CD4-positive, alpha-beta T cell treated with Interleukin-12 subunit alpha and Interleukin-12 subunit beta, for 1 hour (primary cell): ENCODE measurements around the gene CCNB1.
"Not testable (repeated sequence)": the region's sequence is repeated elsewhere in the genome, so short reads cannot be mapped to it uniquely, and the experiment has no call there.

Experiments used
- DNase-seq: peaks from one replicate; pipeline ENCODE4 v3.0.0-alpha.2; 2020

The CCNB1 gene

GRCh38 chr5:69187342-69187741 lies 20.4 kb downstream of the CCNB1 start:
- no peak for DNase-seq

DNA sequence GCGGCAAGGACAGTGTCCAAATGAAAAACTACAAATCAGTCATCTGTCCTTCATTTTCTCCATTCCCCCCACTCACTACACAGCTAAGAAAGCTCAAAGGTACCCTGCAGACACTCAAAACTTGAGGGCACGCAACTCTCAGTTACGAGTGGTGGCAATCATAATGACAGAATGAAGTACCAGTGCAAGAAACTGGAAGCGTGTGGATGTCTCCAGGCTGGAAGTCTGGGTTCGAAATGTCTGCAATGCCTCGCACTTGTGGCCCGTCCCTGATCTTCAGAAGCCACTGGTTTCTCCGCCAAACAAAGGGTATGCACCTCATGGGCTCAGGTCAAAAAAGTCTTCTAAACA lies 21.8 kb downstream of the CCNB1 start:
- no peak for DNase-seq

GRCh38 chr5:69189162-69190086 lies 22.5 kb downstream of the CCNB1 start, which contains the start of gene CENPH:
Gene CENPH, plus strand, starts transcription at chr5:69189583. Its CDS starts 52 bp downstream, at chr5:69189635.
- peak; percentile 92 for DNase-seq

GRCh38 chr5:69202497-69202896 lies 35.5 kb downstream of the CCNB1 start:
- no peak for DNase-seq

DNA sequence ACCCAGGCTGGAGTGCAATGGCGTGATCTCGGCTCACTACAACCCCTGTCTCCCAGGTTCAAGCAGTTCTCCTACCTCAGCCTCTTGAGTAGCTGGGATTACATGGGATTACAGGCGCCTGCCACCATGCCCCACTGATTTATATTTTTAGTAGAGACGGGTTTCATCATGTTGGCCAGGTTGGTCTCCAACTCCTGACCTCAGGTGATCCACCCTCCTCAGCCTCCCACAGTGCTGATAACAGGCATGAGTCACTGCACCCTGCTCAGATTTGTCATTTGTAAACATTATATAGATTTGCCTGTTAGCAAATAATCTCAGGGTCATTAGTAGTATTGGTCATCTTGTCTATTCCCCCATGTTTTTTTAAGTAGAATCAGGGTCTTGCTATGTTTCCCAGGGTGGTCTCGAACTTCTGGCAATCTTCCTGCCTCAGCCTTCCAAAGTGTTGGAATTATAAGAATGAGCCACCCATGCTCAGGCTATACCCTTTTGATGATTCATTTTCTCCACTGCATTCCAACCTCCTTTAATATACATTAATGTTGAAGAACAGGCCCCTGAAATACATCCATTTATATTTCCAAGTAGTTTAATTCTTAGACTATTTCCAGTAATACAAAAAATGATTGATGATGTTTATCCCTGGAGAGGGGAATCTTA lies 39.7 kb downstream of the CCNB1 start:
- DNase-seq, result no peak

- DNase-seq, result no peak
These were observed 42.7 kb downstream of the CCNB1 start for GRCh38 chr5:69209602-69210001.

DNA sequence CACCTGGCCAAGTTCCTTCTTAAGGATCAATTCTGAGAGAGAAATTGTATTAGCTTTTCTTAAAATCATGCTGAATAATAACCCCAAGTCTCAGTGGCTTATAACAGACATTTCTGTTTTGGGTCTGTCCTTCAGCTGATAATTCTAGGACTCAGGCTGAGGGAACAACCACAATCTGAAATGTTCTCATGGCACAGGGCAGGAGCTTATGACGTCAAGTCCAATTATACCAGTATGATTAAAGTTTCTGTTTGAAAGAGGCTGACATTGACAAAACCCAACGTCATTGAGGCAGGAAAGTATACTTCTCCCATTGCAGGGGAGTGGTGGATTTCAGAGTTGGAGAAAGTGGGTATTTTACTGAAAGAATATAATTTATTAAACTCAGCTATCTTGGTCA lies 44.2 kb downstream of the CCNB1 start:
- DNase-seq, result no peak

DNA sequence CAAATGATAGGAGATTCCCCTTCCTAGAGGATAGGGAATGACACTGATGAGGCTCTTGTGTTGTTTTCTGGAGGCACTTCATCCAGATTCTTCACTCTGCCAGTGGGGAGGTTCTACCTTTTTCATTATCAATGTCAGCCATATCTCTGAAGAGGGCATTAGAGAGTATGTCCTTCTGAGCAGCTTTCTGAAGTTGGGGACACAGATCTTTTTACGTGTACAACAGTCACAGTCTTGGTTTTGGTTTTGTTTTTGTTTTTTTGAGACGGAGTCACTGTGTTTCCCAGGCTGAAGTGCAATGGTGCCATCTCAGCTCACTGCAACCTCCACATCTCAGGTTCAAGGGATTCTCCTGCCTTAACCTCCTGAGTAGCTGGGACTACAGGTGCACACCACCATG lies 45.1 kb downstream of the CCNB1 start:
- DNase-seq, result peak; percentile 29

- no peak for DNase-seq
These were observed 46.7 kb downstream of the CCNB1 start for GRCh38 chr5:69213513-69214215.

GRCh38 chr5:69217151-69217511 lies 50.2 kb downstream of the CCNB1 start:
- DNase-seq, result no peak

DNA sequence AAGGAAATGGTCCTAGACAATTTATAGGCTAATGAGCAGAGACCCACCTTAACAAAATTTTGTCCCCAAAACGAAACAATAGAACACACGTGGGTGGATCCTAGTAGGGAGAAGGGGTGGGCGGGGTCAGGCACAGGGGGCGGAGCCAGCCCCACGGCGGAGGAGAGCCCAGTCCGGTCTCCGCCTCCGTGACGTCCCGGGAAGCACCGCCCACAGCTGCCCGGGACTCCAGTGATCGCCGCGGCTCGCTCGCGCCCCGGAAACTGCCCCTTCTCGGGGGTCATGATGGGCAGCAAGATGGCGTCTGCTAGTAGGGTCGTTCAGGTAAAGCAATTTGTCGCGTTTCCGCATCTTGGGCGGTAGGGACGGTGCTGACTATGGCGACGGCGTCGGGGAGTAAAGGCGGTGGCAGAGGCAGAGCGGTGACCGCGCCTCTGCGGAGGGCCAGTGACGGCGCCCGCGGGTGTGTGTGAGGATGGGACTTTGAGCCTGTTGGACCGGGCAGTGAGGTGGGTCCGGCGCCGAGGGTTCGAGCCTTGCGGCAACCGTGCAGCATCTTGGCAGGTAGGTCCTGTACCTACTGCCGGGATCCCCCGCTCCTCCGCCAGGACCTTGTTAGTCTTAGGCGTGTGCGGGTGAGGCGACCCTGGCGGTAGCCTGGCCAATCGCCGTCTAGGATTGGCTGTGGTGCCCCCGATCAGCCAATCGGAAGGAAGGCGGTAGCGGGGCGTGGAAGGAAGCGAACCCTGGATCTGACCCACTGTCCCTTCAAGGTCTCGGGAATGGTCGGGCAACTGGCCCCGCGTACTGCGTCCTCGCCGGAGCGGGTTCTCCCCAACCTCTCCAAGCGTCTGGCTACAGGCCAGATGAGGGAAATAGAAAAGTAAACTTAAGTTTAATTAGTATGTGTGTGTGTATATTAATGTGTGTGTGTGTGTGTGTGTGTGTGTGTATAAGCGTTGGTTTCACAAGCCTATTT lies 50.9 kb downstream of the CCNB1 start:
- DNase-seq, result peak; percentile 97

DNA sequence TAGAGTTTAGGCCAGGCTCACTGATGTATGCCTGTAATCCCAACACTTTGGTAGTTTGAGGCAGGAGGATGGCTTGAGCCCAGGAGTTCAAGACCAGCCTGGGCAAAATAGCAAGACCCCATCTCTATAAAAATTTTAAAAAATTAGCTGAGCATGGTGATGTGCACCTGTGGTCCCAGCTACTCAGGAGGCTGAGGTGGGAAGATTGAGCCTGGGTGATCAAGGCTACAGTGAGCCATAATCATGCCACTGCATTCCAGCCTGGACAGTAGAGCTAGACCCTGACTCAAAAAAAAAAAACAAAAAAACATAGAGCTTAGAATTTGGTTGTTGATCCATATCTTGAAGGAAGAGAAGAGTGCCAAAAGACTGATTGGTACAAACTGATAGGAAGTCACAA lies 53.0 kb downstream of the CCNB1 start:
- DNase-seq, result no peak

- not testable (repeated sequence) for DNase-seq
These were observed 53.4 kb downstream of the CCNB1 start for GRCh38 chr5:69220371-69220770.

- DNase-seq, result not testable (repeated sequence)
These were observed 53.9 kb downstream of the CCNB1 start for GRCh38 chr5:69220833-69221232.

GRCh38 chr5:69224520-69224919 lies 57.6 kb downstream of the CCNB1 start:
- DNase-seq, result no peak

- no peak for DNase-seq
These were observed 58.9 kb downstream of the CCNB1 start for GRCh38 chr5:69225860-69226259.
